HFFc6 (cell line): Measurements from ENCODE around the gene BRWD1. TPM values are rescaled to one million over a fixed set of nuclear protein-coding genes. Genes with fewer than 3 reads are reported as not detected.

Experiments used
- DNase-seq: peaks from one replicate; pipeline ENCODE4 v3.0.0-alpha.2; 2018
- H3K27ac Mint-ChIP-seq: 2 replicates; pipeline ENCODE4 v1.8.0; 2020; ENCODE audit warnings: mild to moderate bottlenecking, mixed read lengths
- H3K27me3 Mint-ChIP-seq: 2 replicates; pipeline ENCODE4 v1.8.0; 2021; ENCODE audit warnings: mild to moderate bottlenecking, moderate library complexity, mixed read lengths; ENCODE audit not compliant: insufficient read depth
- H3K36me3 Mint-ChIP-seq: 2 replicates; pipeline ENCODE4 v1.8.0; 2021; ENCODE audit warnings: low read depth, mixed read lengths
- H3K4me1 Mint-ChIP-seq: 2 replicates; pipeline ENCODE4 v1.8.0; 2020; ENCODE audit warnings: low read depth, mixed read lengths
- H3K4me3 Mint-ChIP-seq: 2 replicates; pipeline ENCODE4 v1.8.0; 2020; ENCODE audit warnings: mild to moderate bottlenecking, moderate library complexity, mixed read lengths
- H3K9me3 Mint-ChIP-seq: 2 replicates; pipeline ENCODE4 v1.8.0; 2020; ENCODE audit warnings: mild to moderate bottlenecking, mixed read lengths
- CTCF ChIP-seq: fragments of 200-600 bp; sonication (generic); IDR thresholded peaks from 2 replicates; pipeline ENCODE4 v1.5.0; 2021; ENCODE audit warnings: antibody characterized with exemption, mild to moderate bottlenecking
- long read RNA-seq: library from polyadenylated mRNA; unstranded; transcript quantifications from one replicate; pipeline ENCODE4 v2.0.0, GENCODE V29; 2019
- total RNA-seq, 6 experiments: library from RNA; stranded (reverse); fragmentation: NEBNext Ultra II Directional; extraction: Animal tissue kit (Norgen Biotek cat#: 25700); gene quantifications; 2 replicates in 1 of 6; 3 replicates in 5 of 6; pipeline ENCODE4 v1.2.3, GENCODE V29; 2021

The BRWD1 gene
- total RNA-seq = 10 to 100 TPM; 15.0 to 17.7 (median 15.9) TPM
- long read RNA-seq, transcript BRWD1-202 (5 exons, 2,495 nt) = major isoform, 11 of 31 reads
- long read RNA-seq, partial matches to known transcripts = 11 of 31 reads
- long read RNA-seq, other reads (novel, unspliced or antisense) = 9 of 31 reads

DNA sequence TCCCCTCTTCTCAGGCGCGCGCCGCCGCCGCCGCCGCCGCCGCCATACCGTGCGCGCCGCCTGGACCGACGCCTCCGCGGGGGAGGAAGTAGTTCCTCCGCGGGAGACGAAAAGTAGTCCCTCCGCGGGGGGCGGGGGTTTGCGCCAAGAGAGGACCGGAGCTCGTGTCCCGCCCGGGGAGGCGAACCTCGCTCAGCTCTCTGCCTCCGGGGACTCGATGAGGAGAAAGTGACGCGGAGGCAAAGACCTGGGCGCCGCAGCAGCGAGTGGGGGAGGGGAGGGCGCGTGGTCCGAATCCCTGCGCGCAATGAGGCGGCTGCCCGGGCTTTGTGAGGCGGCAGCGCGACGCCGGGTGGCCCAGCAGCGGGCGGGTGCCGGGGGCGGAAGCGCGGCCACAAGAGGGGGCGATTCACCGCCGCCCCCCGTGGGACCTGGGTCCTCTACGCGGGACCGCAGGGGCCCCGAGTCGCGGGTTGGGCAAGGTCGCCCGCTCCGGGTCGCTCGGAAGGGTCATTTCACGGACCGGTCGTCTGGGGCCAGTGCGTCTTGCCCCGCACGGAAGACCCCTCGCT is at the start of gene BRWD1:
TSS of gene BRWD1 (minus strand) at position 62 of the 572 bp plus-strand sequence. CDS start 141 bp downstream, outside the sequence.
- Mint-ChIP-seq H3K27ac (peak within 1 kb of the TSS; percentile 95), H3K9me3 (no peaks in the 10 kb centered on the region), H3K27me3 (peaks cover 3% of the 10 kb centered on the region), H3K36me3 (peaks cover 16% of the 10 kb centered on the region), H3K4me1 (peaks cover 43% of the 10 kb centered on the region), H3K4me3 (peak within 1 kb of the TSS; percentile 95)
- DNase-seq = peak; percentile 67
- peak; percentile 72 for TF ChIP-seq CTCF

GRCh38 chr21:39362733-39363132 is 49.3 kb upstream of the BRWD1 start:
- no peak overlapping the region for H3K27ac Mint-ChIP-seq
- H3K36me3 Mint-ChIP-seq = no peaks in the 10 kb centered on the region
- TF ChIP-seq CTCF = no peak
- H3K4me3 Mint-ChIP-seq = no peak overlapping the region
- no peaks in the 10 kb centered on the region for H3K9me3 Mint-ChIP-seq
- peaks cover 18% of the 10 kb centered on the region for H3K4me1 Mint-ChIP-seq
- H3K27me3 Mint-ChIP-seq = peaks cover 17% of the 10 kb centered on the region
- DNase-seq = no peak

- H3K4me3 Mint-ChIP-seq = no peak overlapping the region
- no peak overlapping the region for H3K27ac Mint-ChIP-seq
- H3K27me3 Mint-ChIP-seq = peaks cover 39% of the 10 kb centered on the region
- TF ChIP-seq CTCF = no peak
- H3K4me1 Mint-ChIP-seq = peaks cover 10% of the 10 kb centered on the region
- no peak for DNase-seq
- H3K36me3 Mint-ChIP-seq = no peaks in the 10 kb centered on the region
- H3K9me3 Mint-ChIP-seq = no peaks in the 10 kb centered on the region
Measured at GRCh38 chr21:39359382-39359781, 46.0 kb upstream of the BRWD1 start.

DNA sequence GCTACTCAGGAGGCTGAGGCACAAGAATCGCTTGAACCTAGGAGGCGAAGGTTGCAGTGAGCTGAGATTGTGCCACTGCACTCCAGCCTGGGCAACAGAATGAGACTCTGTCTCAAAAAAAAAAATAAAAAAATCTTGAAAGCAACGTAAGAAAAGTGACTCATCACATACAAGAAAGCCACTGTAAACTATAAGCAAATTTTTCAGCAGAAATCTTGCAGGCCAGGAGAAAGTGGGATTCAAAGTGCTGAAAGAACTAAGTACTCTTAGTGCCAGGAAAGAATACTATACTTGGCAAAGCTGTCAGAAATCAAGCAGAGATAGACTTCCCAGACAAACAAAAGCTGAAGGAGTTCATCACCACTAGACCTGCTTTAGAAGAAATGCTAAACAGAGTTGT is 39.9 kb upstream of the BRWD1 start:
- DNase-seq = peak; percentile 13
- Mint-ChIP-seq H3K36me3 (no peaks in the 10 kb centered on the region), H3K4me1 (peaks cover 11% of the 10 kb centered on the region; the same call in 1 of the 2 replicates), H3K4me3 (no peak overlapping the region), H3K27me3 (peaks cover 31% of the 10 kb centered on the region), H3K27ac (no peak overlapping the region), H3K9me3 (no peaks in the 10 kb centered on the region)
- TF ChIP-seq CTCF = no peak

- H3K27ac Mint-ChIP-seq = no peak overlapping the region
- no peaks in the 10 kb centered on the region for H3K9me3 Mint-ChIP-seq
- H3K27me3 Mint-ChIP-seq = peaks cover 16% of the 10 kb centered on the region
- no peak overlapping the region for H3K4me3 Mint-ChIP-seq
- no peak for TF ChIP-seq CTCF
- H3K36me3 Mint-ChIP-seq = peaks cover 23% of the 10 kb centered on the region
- no peak for DNase-seq
- peaks cover 35% of the 10 kb centered on the region for H3K4me1 Mint-ChIP-seq
Measured at GRCh38 chr21:39350094-39351005, 36.9 kb upstream of the BRWD1 start.
